Thymus (tissue), 11 donors: ENCODE data around the gene ICA1. TPM values are rescaled to one million over a fixed set of nuclear protein-coding genes. Genes with fewer than 3 reads are reported as not detected.

Experiments
- DNase-seq, 9 donors: peaks; one replicate each; pipeline ENCODE4 v3.0.0-alpha.2; 2013; ENCODE audit warnings: low spot score in 9 of 9, low read depth in 6 of 9, missing footprints in 1 of 9
- H3K27ac ChIP-seq, 2 donors: one replicate each; pipeline ENCODE4 v1.5.1; 2013; ENCODE audit warnings: control low read depth in 1 of 2, low read depth in 1 of 2, low read length in 1 of 2, mild to moderate bottlenecking in 1 of 2, moderate library complexity in 1 of 2
- H3K27me3 ChIP-seq, 2 donors: one replicate each; pipeline ENCODE4 v1.5.1; 2013; ENCODE audit warnings: low read length in 1 of 2; ENCODE audit not compliant: control insufficient read depth in 2 of 2, insufficient read depth in 1 of 2
- H3K36me3 ChIP-seq, 2 donors: one replicate each; pipeline ENCODE4 v1.5.1; 2013; ENCODE audit warnings: low read length in 1 of 2, mild to moderate bottlenecking in 1 of 2, moderate library complexity in 1 of 2; ENCODE audit not compliant: control insufficient read depth in 2 of 2, insufficient read depth in 2 of 2
- H3K4me1 ChIP-seq, 2 donors: one replicate each; pipeline ENCODE4 v1.5.1; 2013; ENCODE audit warnings: low read length in 2 of 2; ENCODE audit not compliant: control insufficient read depth in 2 of 2, insufficient read depth in 2 of 2
- H3K4me3 ChIP-seq, 2 donors: one replicate each; pipeline ENCODE4 v1.5.1; 2013; ENCODE audit warnings: low read length in 2 of 2, control low read depth in 1 of 2, mild to moderate bottlenecking in 1 of 2
- H3K9me3 ChIP-seq, 2 donors: one replicate each; pipeline ENCODE4 v1.5.1; 2013; ENCODE audit warnings: low read length in 1 of 2, mild to moderate bottlenecking in 1 of 2; ENCODE audit not compliant: control insufficient read depth in 2 of 2, insufficient read depth in 1 of 2
- WGBS: extraction: QIAGEN DNeasy Blood & Tissue Kit; methylation state at CpG from one replicate; pipeline ENCODE4 v1.1.7; 2013; 5-methylcytosine and 5-hydroxymethylcytosine counted together
- polyA plus RNA-seq: library from polyadenylated mRNA; stranded (reverse); fragments of 200-250 nt; gene quantifications from one replicate; pipeline ENCODE4 v1.2.3, GENCODE V29; 2013
- total RNA-seq: library from RNA; stranded (reverse); fragments of 120-200 nt; gene quantifications from one replicate; pipeline ENCODE4 v1.2.4, GENCODE V29; 2013
- donor health status: healthy.

The ICA1 gene
- total and polyA plus RNA-seq, 2 donors: 6.3 to 18.5 TPM

DNA sequence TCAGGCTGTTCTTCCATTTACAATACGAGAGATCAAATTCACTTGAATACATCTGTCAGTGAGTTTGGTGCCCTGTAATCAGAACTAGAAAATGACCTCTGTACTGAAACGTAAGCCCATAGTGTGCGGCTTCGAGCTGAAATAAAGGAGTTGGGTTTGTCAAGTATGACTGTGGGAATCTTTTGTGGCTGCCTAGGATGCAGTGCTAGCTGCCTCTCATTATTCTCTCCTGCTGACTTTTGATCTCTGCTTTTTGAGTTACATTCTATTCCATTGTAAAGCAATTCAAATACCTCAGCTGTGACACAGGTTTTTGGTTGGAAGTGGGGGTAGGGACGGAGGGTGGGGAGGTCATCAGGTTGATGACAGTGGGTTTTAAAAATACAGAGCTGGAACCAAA is 40.4 kb downstream of the ICA1 start:
- Histone ChIP-seq H3K4me1 (peaks cover 6 to 11% of the 10 kb centered on the region in 2 donors), H3K27ac (no peak overlapping the region), H3K4me3 (no peak overlapping the region), H3K27me3 (no peaks in the 10 kb centered on the region), H3K36me3 (no peaks in the 10 kb centered on the region), H3K9me3 (no peaks in the 10 kb centered on the region)
- no peak for DNase-seq
- WGBS: 98% methylated on average over 5 of the region's 5 CpGs

DNA sequence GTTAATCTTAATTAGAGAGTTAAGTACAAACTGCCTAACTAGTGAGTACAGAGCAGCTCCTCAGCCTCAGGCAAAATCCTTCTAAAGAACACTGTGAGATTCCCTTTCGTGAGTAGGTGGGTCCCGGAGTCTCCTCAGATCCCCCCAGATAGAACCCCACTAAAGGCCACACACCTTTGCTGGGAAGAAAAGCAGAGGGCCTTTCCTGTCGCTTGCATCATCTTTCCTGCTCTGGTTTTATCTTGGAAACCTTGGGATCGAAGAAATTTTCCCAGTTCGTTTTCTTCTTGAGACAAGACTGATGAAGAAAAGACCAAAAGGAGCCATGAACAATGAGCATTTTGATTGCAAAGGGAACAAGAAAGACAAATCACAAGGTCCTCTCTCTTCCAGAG is 40.9 kb downstream of the ICA1 start:
- Histone ChIP-seq H3K4me1 (peaks cover 4 to 7% of the 10 kb centered on the region in 2 donors), H3K27me3 (no peaks in the 10 kb centered on the region), H3K9me3 (no peaks in the 10 kb centered on the region), H3K4me3 (no peak overlapping the region), H3K27ac (no peak overlapping the region), H3K36me3 (no peaks in the 10 kb centered on the region)
- DNase-seq: no peak
- WGBS: 98% methylated on average over 5 of the region's 5 CpGs

- DNase-seq: no peak
- Histone ChIP-seq H3K9me3 (no peaks in the 10 kb centered on the region), H3K27me3 (no peaks in the 10 kb centered on the region), H3K27ac (no peak overlapping the region), H3K36me3 (no peaks in the 10 kb centered on the region), H3K4me3 (no peak overlapping the region), H3K4me1 (peaks cover 3 to 4% of the 10 kb centered on the region in 2 donors)
- 92% methylated on average over 7 of the region's 7 CpGs for WGBS
These were observed 41.4 kb downstream of the ICA1 start for GRCh38 chr7:8220376-8221100.

DNA sequence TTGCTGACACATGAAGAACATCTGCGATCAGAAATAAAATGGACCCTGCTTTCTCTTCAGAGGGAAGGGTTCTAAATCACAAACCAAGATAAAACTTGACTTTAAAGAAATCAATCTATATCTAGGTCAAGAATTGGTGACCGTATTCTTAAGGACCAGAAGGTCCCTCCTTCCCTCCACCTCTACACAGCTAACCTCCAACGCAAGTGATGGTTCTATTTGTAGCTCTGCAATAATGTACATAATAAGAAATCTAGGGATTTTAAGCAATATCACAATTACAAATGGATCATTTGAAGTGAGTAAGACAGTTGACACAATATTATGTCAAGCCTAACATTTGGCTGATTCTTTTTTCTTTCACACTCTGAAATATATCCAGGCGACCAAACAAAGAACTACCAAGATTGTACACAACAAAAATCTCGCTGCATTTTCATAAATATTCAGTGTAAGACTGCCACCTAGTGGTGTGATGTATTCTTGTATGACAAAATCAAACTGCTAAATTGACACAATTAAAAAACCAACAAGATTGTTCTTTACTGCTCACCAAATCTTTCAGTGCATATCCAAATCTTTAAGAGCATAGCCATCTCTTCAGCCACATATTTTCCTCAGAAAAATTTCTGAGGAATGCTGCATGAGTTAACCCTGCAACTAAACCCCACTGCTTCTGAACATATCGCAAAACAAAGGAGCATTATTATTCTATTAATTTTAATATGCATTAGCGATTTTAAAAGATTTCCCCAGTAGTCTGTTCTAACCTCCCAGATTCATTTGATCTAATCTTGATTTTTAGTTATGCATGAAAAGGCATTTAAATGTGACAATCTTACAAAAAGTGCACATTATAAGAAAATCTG is 44.5 kb downstream of the ICA1 start:
- H3K36me3 ChIP-seq: no peaks in the 10 kb centered on the region
- no peaks in the 10 kb centered on the region for H3K27me3 ChIP-seq
- no peaks in the 10 kb centered on the region for H3K9me3 ChIP-seq
- peak; percentile 30 to 89 (median 81) for DNase-seq
- no peak overlapping the region for H3K27ac ChIP-seq
- H3K4me1 ChIP-seq: no peaks in the 10 kb centered on the region
- 77% methylated on average over 7 of the region's 7 CpGs for WGBS
- H3K4me3 ChIP-seq: no peak overlapping the region

GRCh38 chr7:8216334-8216690 is 45.7 kb downstream of the ICA1 start:
- Histone ChIP-seq H3K4me1 (no peaks in the 10 kb centered on the region), H3K27ac (no peak overlapping the region), H3K36me3 (no peaks in the 10 kb centered on the region), H3K9me3 (no peaks in the 10 kb centered on the region), H3K27me3 (no peaks in the 10 kb centered on the region), H3K4me3 (no peak overlapping the region)
- DNase-seq: no peak
- WGBS: 92% methylated on average over 3 of the region's 3 CpGs

DNA sequence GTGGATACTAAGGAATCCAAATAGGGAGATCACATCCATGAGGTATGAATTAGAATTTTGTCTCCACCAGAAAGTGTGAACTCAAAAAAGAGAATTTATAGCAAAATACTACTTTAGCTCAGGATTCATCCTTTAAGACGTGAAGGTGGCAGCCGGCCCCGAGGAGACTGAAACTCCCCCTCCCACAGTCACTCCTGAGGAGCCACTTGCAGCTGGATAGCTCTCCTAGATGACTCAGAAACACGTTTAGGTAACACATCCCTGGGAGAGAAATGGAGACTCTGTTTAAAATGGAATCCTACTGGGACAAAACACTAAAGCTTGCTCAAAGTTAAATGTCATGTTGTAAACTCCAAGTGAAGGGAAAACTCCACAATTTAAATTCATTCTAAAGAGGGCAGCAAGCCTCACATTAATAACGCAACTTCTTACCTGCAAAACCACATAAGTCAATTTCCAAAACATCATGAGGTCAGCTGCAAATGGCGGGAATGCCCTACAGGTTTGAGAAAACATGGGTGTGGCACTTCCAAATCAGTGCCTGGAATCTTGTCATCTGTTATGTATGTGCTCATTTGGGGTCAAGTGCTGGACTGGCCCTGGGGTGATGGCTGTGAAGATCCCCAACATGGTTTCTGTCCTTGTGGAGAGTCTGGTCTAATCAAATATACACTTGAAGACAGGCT is 46.2 kb downstream of the ICA1 start:
- no peaks in the 10 kb centered on the region for H3K9me3 ChIP-seq
- 88% methylated on average over 6 of the region's 6 CpGs for WGBS
- no peaks in the 10 kb centered on the region for H3K36me3 ChIP-seq
- H3K4me3 ChIP-seq: no peak overlapping the region
- no peaks in the 10 kb centered on the region for H3K4me1 ChIP-seq
- no peak overlapping the region for H3K27ac ChIP-seq
- H3K27me3 ChIP-seq: no peaks in the 10 kb centered on the region
- no peak for DNase-seq

DNA sequence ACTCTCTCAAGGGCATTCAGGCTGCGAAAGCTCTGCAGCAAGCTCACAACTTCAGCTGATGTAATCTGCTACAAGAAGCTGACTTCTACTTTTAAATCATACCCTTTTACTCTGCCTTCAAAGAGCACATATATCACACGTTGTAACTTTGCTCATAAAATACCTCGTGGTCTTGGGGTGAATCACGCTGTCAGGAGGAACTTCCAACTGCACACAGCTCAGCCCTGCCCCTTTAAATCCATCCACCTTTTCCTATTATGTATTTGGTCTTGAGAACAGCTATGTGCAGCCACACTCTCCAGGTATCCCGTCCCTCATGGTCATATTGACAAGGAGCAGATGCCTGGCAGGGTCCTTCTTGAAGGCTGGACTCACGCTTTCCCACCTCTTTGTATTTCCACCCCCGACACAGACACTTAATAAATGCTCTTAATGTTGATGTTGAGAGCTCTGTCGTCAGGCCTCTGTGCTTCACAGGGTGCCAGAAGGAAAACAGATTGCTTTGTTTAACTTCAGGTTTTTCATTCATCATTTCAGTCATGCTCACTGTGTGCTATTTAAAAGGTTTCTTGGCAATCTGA is 47.6 kb downstream of the ICA1 start:
- Histone ChIP-seq H3K27ac (no peak overlapping the region), H3K27me3 (no peaks in the 10 kb centered on the region), H3K4me1 (no peaks in the 10 kb centered on the region), H3K36me3 (no peaks in the 10 kb centered on the region), H3K9me3 (no peaks in the 10 kb centered on the region), H3K4me3 (no peak overlapping the region)
- DNase-seq: no peak
- WGBS: 83% methylated on average over 8 of the region's 8 CpGs

DNA sequence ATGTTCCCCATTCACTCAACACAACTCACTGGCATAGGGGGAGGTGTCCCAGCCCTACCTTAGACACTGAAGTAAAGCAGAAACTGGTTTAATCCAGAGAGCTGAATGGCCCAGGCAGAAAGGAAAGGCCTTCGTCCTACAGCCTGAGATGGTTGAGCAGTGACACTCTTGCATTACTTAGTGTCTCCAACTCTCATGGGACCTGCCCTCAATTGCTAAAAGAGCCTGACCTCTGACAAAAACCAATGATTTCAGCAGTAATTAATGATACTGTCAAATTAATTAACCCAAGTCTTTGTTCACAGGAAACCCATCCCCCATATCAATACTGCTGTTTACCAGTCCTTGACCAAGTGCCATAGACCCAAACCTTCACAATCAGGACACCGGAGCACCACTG is 48.6 kb downstream of the ICA1 start:
- no peaks in the 10 kb centered on the region for H3K36me3 ChIP-seq
- H3K27ac ChIP-seq: no peak overlapping the region
- 100% methylated on average over 2 of the region's 2 CpGs for WGBS

GRCh38 chr7:8212638-8213037 is 49.3 kb downstream of the ICA1 start:
- no peaks in the 10 kb centered on the region for H3K9me3 ChIP-seq
- H3K36me3 ChIP-seq: no peaks in the 10 kb centered on the region
- no peak overlapping the region for H3K27ac ChIP-seq
- no peaks in the 10 kb centered on the region for H3K4me1 ChIP-seq
- no peaks in the 10 kb centered on the region for H3K27me3 ChIP-seq
- 97% methylated on average over 5 of the region's 5 CpGs for WGBS
- DNase-seq: no peak
- H3K4me3 ChIP-seq: no peak overlapping the region

More for the DNA sequence above, 48.6 kb downstream of the ICA1 start:
- H3K4me1 ChIP-seq: no peaks in the 10 kb centered on the region
- DNase-seq: no peak
- no peak overlapping the region for H3K4me3 ChIP-seq
- H3K9me3 ChIP-seq: no peaks in the 10 kb centered on the region
- no peaks in the 10 kb centered on the region for H3K27me3 ChIP-seq
